HG02943 (cell line): Measurements from ENCODE around the gene SEC14L6.
"Not testable (repeated sequence)": the region's sequence is repeated elsewhere in the genome, so short reads cannot be mapped to it uniquely, and the experiment has no call there.

Experiments used
- ATAC-seq: cut with Tn5 transposase; IDR thresholded peaks from one replicate; pipeline ENCODE4 v1.9.1; 2021; ENCODE audit warnings: mild to moderate bottlenecking, low read depth, moderate library complexity; ENCODE audit not compliant: unreplicated experiment

SEC14L6 gene

GRCh38 chr22:30546616-30547015, at the start of gene SEC14L6:
Gene SEC14L6, minus strand, starts transcription at chr22:30546741. Its CDS starts 59 bp downstream, at chr22:30546682.
- no peak for ATAC-seq

GRCh38 chr22:30596199-30596598, 49.7 kb upstream of the SEC14L6 start:
- ATAC-seq, result no peak

- not testable (repeated sequence) for ATAC-seq
Observed at GRCh38 chr22:30592360-30592713, 45.8 kb upstream of the SEC14L6 start.

- peak; percentile 96 for ATAC-seq
Observed at GRCh38 chr22:30591588-30592359, 45.2 kb upstream of the SEC14L6 start, which contains the start of gene PES1. Gene PES1, minus strand, starts transcription at chr22:30591910. Its CDS starts 77 bp downstream, at chr22:30591833.

- ATAC-seq, result no peak
Observed at GRCh38 chr22:30591191-30591587, 44.6 kb upstream of the SEC14L6 start.

- ATAC-seq, result no peak
Observed at GRCh38 chr22:30586414-30586813, 39.9 kb upstream of the SEC14L6 start.

- no peak for ATAC-seq
Observed at GRCh38 chr22:30584441-30584840, 37.9 kb upstream of the SEC14L6 start.

- no peak for ATAC-seq
Observed at GRCh38 chr22:30582788-30583545, 36.4 kb upstream of the SEC14L6 start.

GRCh38 chr22:30582051-30582450, 35.5 kb upstream of the SEC14L6 start:
- no peak for ATAC-seq

GRCh38 chr22:30580896-30581295, 34.4 kb upstream of the SEC14L6 start:
- ATAC-seq, result no peak

- no peak for ATAC-seq
Observed at GRCh38 chr22:30578481-30578880, 31.9 kb upstream of the SEC14L6 start.

GRCh38 chr22:30575859-30576258, 29.3 kb upstream of the SEC14L6 start:
- no peak for ATAC-seq

GRCh38 chr22:30574997-30575671, 28.6 kb upstream of the SEC14L6 start:
- no peak for ATAC-seq

GRCh38 chr22:30574095-30574981, 27.8 kb upstream of the SEC14L6 start, which contains the start of gene GAL3ST1:
Gene GAL3ST1, minus strand, starts transcription at chr22:30574665. Its CDS starts 17,273 bp downstream, at chr22:30557392.
- ATAC-seq, result no peak

GRCh38 chr22:30573594-30574094, 27.1 kb upstream of the SEC14L6 start:
- no peak for ATAC-seq

- ATAC-seq, result no peak
Observed at GRCh38 chr22:30572840-30573593, 26.5 kb upstream of the SEC14L6 start.

- no peak for ATAC-seq
Observed at GRCh38 chr22:30572210-30572609, 25.7 kb upstream of the SEC14L6 start.

- no peak for ATAC-seq
Observed at GRCh38 chr22:30569674-30570202, 23.2 kb upstream of the SEC14L6 start.
